Astrocyte (in vitro differentiated cells and primary cell): ENCODE measurements around the gene SPATA6L.

Source experiments
- CTCF ChIP-seq: IDR thresholded peaks from 2 replicates; pipeline ENCODE4 v1.5.1; 2011; ENCODE audit warnings: low read depth, mild to moderate bottlenecking, inconsistent platforms, low read length, moderate library complexity; ENCODE audit not compliant: insufficient read depth
- EZH2 ChIP-seq: IDR thresholded peaks from 2 replicates; pipeline ENCODE4 v1.6.1; 2012; ENCODE audit warnings: mild to moderate bottlenecking, low read length, inconsistent platforms; ENCODE audit not compliant: insufficient read depth

GRCh38 chr9:4662989-4663792 lies 3.1 kb downstream of the SPATA6L start:
- TF ChIP-seq CTCF (no peak), EZH2 (no peak)
